Measurements from ENCODE around the gene JAKMIP1.

Gene JAKMIP1

GRCh38 chr4:6177587-6178197, 22.7 kb downstream of the JAKMIP1 start:
- no peak for DNase-seq

GRCh38 chr4:6175426-6175825, 24.9 kb downstream of the JAKMIP1 start:
- no peak for DNase-seq

- DNase-seq, result no peak
Observed at GRCh38 chr4:6172927-6173200, 27.5 kb downstream of the JAKMIP1 start.

GRCh38 chr4:6172093-6172926, 28.0 kb downstream of the JAKMIP1 start:
- no peak for DNase-seq

GRCh38 chr4:6169239-6169638, 31.1 kb downstream of the JAKMIP1 start:
- no peak for DNase-seq

DNA sequence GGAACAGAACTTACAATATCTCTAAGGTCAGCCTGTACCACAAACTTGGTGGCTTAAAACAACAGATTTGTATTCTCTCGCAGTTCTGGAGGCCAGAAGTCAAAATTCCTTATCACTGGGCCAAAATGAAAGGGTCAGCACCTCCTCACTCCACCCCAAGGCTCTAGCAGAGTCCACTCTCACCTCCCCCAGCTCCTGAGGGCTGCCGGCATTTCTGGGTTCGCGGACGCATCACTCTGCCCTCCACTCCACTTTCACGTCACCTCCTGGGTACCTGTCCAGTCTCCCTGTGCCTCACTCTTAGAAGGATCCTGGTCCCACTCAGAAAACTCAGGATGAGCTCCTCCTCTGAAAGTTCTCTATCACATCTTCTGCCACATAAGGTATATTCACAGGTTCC, 34.6 kb downstream of the JAKMIP1 start:
- DNase-seq, result no peak

DNA sequence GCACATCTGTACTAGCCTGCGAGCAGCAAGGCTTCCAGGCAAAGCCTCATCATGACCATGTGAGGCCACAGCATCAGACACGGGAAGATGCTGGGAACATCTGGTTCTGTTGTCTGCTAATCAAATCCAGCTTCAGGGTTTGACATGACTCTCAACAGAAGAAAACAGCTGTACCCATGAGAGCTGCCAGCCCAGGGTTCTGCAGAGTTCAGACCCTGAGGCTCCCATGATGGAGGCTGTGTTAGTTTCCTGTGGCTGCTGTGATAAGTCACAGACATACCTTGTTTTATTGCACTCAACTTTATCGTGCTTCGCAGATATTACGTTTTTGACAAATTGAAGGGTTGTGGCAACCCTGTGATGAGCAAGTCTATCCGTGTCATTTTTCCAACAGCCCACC, 37.5 kb downstream of the JAKMIP1 start:
- no peak for DNase-seq

- DNase-seq, result no peak
Observed at GRCh38 chr4:6161921-6162464, 38.4 kb downstream of the JAKMIP1 start.

DNA sequence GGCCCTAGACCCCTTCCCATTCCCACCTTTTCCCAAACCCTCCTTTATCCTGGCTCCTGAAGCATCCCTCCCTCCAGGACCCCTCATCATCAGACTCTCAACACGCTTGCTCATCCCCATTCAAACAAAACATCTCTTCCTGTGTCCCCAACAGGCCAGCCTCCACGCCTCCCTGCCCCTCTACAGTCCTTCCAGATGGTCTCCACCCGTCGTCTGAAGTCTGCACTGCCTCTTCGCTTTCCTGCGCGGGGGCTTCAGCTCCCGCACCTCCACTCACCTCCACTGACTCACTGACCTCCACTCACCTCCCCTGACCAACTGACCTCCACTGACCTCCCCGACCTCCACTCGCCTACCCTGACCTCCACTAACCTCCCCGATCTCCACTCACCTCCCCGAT, 39.8 kb downstream of the JAKMIP1 start:
- DNase-seq, result no peak

DNA sequence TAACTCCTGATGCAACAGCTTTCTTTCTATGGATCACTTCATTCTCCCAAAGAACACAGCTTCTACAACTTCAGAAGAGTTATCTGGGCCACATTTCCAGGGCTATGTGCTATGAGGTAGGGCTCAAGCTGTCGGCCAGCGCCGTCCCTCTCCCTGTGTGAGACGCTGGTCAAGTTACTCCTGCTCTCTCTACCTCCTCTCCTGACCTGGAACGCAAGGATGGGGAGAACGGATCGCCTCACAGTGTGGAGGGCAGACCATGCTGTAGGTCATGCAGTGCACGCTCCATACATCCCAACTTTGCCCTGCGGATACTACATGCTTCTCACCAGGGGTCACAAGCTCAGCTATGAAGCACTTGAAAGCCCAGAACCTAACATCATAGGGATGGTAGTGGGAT, 42.4 kb downstream of the JAKMIP1 start:
- DNase-seq, result no peak

DNA sequence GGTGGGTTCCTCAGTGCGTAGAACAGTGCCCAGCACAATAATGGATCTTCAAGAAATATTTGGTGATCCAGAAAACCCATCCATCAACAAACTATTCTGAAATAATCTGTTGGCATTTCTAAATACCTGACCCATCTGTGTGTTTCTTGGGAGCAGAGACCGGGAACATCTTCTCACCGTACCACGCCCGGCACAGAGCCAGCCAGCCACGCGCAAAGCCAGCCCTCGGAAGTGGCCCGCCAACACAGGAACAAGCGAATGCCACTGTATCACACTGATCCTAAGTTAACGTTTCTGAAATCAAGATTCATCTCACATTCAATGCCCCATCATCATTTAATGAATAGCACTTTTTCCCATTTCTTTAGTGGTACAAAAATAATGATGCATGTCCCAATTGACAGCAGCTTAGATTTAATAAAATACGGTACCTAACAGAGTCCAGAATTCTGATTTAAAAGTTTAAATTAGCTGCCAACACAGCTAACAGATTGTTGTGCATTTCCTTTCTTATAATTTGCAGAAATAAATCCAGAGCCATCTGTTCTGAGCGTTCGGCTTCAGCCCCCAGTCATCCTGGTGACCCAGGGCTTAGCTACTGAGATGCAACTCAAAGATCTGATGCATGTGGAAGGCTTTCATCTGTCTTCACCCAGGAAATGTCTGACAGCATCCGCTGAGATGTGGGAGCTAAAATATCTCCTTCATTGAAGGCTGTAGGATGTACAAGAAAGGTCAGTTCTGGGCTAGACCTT, 44.2 kb downstream of the JAKMIP1 start:
- no peak for DNase-seq

GRCh38 chr4:6154875-6155274, 45.5 kb downstream of the JAKMIP1 start:
- DNase-seq, result no peak

DNA sequence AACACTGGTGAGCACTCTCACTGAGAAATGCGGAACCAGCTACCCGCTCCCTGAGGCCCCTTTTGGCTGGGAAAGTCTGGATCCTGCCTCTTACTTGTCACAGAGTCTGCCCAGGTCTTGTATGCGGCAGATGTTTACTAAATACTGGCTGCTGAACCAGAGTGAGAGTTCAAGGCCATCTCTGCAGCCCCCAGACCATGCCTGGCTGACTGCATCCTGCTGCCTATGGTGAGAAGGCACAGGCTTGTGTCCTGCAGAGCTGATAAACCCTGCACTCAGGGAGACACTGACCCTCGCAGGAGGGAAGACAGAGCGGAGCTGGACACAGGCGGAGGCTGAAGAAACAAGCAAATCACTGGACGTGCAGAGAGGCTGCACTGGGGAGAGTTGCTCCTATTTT, 46.5 kb downstream of the JAKMIP1 start:
- no peak for DNase-seq

GRCh38 chr4:6152869-6153705, 47.3 kb downstream of the JAKMIP1 start:
- no peak for DNase-seq

GRCh38 chr4:6150046-6150735, 50.2 kb downstream of the JAKMIP1 start:
- DNase-seq, result no peak

GRCh38 chr4:6148506-6149205, 51.7 kb downstream of the JAKMIP1 start:
- no peak for DNase-seq

- DNase-seq, result no peak
Observed at GRCh38 chr4:6147441-6147840, 52.9 kb downstream of the JAKMIP1 start.

DNA sequence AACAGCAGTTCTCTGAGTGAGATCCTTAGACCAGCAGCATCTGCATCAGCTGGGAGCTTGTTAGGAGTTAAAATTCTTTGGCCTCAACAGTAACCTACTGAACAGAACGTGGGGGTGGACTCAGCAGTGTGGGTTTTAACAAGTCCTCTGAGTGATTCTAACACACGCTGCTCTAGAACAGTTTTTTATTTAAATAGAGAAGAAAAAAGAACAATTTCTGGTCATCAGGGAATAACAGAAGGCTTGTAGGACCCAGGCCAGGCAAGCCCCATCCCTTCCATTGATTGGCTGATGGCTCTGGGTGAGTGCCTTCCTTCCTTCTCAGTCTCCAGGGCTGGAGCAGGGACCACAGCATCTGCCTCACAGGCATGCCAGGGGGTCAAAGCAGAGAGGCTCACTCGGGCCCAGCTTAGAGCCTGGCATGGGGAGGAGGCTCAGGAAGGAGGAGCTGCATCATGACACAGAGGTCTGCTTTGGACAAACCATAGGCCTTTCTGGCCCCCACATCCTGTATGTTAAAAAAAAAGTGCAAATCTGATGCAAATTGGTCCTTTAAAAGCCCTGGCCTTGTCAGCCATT, 56.7 kb downstream of the JAKMIP1 start:
- DNase-seq, result no peak

DNA sequence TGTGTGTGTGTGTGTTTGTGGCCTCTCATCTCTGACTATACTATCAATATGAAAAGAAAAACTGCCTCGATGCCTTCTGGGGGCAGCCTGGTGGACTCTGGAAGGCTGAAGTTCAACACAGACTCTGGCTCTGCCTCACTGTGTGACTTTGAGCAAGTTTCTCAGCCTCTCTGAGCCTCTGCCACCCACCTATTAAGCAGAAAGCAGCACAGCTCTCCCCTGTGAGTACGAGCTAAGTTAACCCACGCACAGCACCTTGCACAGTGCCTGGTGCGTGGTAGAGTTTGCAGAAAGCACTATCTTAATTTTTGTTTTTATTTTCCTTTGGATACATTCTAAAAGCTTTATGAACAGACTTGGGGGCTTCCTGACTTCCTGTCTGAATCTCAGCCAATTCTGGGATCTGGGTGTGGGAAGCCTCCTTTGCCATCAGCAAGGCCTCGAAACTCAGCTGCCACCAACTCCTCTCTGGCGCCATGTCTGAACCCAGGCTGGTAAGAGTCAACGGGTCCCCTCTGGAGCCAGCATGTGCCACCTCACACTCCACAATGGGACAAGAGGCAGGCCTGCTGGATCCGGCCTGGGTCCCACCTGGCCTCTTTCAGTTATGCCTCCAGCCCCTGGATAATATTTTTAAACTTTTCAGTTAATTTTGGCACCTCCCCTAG, 57.3 kb downstream of the JAKMIP1 start:
- no peak for DNase-seq

DNA sequence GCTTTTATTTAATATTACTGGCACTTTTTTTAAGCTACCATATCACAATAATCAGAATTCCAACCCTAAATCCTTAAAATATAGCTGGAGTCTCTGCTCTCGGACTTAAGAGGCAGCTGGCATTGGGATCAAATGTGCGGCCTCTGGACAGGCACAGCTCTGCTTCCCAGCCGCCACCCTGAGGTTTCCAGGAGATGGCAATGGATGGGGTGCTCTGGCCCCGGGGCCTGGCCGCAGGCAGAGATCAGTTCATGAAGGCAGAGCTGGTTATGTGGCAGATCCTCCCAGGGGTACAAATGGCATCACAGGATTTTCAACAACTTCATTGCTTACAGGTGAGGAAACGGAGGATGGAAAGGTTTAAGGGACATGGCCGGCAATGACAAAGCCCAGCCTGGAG, 57.8 kb downstream of the JAKMIP1 start:
- no peak for DNase-seq

GRCh38 chr4:6141554-6141953, 58.8 kb downstream of the JAKMIP1 start:
- DNase-seq, result no peak
